GM12875 (cell line): Measurements from ENCODE around the gene LRRC7.

Experiments
- H3K4me3 ChIP-seq: one replicate; pipeline ENCODE4 v1.5.1; 2011; ENCODE audit warnings: low read depth, low read length, control low read depth
- TF ChIP-seq, protein P1 (sequence below): IDR thresholded peaks from 2 replicates; pipeline ENCODE4 v1.5.1; 2011; ENCODE audit warnings: low read depth, mild to moderate bottlenecking, control low read depth, inconsistent platforms, low read length, moderate library complexity, borderline replicate concordance; ENCODE audit not compliant: insufficient read depth

LRRC7 gene

DNA sequence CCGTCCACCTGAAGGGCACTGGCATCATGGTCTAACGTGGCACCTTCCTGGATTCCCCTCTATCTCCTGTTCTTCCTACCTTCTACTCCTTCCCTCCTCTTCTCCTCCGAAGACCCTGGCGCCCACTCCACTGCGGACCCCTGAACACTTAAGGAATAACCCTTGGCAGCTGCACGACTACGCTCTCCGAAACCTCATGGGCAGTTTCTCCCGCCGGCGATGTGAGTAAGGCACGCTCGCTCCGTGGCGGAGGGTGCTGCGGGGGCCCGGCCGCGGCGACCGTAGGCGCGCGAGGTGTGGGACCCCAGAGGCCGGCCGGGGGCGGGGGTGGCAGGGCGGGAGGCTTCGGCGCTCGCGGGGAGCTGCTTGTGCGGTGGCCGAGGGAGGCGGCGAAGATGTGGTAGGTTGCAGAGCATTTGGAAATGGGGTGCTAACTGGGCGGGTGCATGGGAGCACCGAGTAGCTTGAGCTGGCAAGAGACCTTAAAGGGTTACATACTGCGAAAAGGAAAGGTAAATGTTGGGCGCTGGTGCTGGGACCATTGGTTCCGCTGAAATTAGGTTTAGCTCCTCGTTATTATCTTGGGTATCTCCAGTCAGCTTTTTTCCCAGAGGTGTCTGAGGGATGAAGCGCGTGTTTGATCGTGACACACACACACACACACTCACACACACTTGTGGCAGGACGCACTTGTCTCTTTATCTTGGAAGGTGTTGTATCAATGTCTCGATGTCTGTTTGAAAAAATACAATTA lies 876 bp downstream of the LRRC7 start:
- H3K4me3 ChIP-seq = no peak overlapping the region
- TF ChIP-seq, protein P1, sequence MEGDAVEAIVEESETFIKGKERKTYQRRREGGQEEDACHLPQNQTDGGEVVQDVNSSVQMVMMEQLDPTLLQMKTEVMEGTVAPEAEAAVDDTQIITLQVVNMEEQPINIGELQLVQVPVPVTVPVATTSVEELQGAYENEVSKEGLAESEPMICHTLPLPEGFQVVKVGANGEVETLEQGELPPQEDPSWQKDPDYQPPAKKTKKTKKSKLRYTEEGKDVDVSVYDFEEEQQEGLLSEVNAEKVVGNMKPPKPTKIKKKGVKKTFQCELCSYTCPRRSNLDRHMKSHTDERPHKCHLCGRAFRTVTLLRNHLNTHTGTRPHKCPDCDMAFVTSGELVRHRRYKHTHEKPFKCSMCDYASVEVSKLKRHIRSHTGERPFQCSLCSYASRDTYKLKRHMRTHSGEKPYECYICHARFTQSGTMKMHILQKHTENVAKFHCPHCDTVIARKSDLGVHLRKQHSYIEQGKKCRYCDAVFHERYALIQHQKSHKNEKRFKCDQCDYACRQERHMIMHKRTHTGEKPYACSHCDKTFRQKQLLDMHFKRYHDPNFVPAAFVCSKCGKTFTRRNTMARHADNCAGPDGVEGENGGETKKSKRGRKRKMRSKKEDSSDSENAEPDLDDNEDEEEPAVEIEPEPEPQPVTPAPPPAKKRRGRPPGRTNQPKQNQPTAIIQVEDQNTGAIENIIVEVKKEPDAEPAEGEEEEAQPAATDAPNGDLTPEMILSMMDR = no peak

DNA sequence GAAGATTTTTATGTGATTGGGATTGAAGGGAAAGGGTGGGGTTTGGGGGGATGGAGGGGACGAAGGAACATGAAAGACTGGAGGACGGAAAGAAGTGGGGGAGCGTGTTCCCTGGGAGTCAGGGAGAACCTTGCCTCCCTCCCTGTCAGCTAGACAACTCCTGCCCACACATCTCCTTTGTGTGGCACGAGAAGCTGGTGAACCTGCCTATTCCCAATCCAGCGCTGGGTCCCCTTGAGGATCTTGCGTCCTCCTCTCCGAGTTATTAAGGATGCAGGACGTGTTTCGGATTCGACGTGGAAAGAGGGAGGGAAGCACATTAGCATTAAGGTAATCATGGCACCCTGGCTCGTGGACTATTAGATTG lies 1.4 kb downstream of the LRRC7 start:
- H3K4me3 ChIP-seq = no peak overlapping the region
- TF ChIP-seq, protein P1 = no peak

DNA sequence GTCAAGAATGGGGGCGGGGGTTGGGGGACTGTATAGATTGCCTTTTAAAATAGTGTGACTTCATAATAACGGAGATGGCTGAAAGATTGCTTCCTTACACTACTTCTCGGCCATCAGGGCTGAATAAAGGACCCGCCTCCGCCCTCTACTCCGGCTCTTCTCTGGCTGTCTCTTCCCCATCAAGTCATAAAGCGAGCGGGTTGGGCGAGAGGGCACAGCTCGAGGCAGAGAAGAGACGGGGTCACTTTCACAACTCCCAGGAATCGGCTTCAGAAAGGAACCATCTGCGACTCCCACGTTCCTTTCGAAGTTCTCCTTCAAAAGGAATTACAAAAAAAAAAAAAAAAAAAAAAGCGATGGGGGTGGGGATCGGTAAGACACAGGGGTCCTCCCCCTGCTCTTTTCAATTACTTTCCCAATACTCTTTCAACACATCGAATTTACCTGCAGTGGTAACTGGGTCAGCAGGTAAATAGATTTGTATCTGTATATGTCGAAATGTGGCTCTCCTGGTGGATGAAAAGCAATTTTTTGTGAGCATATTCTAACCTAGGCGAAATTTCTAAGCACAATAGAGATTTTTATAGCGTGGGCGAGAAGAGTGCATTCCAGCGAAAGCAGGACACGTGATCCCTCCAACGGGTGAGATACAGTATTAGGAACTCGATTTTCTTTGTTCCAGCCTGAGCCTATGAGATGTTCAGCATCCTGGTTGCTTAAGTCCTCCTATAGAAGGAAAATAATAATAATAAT lies 2.0 kb downstream of the LRRC7 start:
- H3K4me3 ChIP-seq = no peak overlapping the region
- TF ChIP-seq, protein P1 = no peak

DNA sequence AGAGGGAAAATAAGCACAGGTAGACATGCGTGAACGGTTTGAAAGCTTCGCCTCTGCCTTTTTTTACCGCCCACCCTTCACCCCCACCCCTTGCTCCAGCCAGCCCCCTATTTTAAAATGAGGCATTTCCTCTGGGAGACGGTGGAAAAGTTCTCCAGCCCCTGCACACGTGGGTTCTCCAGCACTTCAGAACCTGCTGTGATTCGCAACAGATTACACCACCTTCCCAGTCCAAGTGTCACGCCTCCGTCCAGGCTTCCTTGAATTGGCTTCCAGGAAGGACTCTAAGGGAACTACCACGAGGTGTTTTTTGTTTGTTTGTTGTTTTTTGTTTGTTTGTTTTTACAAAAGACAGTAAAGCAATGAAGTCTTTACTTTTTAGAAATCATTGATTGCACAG lies 2.6 kb downstream of the LRRC7 start:
- TF ChIP-seq, protein P1 = no peak
- H3K4me3 ChIP-seq = no peak overlapping the region

DNA sequence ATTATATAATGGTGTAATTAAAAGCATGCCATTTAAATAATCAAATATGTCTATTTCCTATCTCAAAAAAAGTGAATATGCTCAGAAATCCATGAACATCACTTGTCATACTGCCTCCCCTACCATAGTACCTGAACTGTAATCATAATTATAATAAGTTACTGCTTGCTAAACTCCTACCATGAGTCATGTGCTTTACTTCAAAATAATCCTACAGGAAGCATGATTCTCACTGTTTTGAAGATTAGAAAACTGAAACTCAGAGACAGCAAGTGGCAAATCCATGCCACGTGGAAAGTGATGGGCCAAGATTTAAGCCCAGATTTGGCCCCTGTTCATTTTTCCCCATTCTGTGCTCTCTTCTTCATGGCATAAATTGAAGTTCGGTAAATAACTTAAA lies 5.2 kb downstream of the LRRC7 start:
- H3K4me3 ChIP-seq = no peak overlapping the region
- TF ChIP-seq, protein P1 = no peak

DNA sequence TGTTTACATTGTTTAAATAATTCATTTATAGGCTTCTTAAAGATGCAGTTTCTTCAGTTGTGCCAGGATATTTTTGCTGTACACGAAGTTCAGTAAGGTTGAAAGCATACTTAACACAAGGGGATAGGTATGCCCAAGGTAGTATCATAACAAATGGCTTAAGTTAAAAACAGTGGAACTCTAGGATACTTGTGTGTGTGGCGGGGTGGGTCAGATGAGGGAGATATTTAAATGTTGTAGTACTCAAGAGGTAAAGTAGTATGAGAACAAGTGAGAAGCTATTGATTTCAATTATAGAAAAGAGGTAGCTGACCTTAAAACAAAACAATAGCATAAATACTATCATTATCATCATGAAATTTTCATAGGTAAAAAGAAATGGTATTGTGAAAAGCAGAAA lies 6.2 kb downstream of the LRRC7 start:
- TF ChIP-seq, protein P1 = no peak
- H3K4me3 ChIP-seq = no peak overlapping the region

DNA sequence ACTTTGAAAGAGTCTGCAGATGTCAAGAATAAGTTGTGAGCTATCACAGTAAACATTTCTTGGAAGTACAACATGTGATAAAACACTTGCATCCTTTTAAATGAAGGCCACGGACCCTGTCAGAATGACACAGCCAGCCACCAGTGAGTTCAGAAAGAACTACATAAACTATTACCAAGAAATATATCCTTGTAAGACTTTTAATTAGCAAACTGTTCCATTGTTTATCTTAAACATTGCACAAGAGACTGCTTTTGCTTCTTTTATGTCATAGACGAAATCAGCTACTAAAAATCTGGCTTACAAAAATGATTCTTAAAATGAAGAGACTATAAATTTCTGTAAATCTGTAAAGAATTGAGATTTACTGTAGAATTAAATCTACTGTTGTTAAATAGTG lies 17.9 kb downstream of the LRRC7 start:
- TF ChIP-seq, protein P1 = no peak
- no peak overlapping the region for H3K4me3 ChIP-seq
